Adrenal gland (tissue), 5 donors: ENCODE results near the gene RASSF7.

Experiments
- POLR2A ChIP-seq, 2 donors: fragments of 450-650 bp; IDR thresholded peaks; one replicate each; pipeline ENCODE4 v1.6.1; 2017; ENCODE audit warnings: antibody characterized with exemption in 2 of 2, mild to moderate bottlenecking in 2 of 2, moderate library complexity in 1 of 2
- TF ChIP-seq, protein P1 (sequence below), 6 experiments: fragments of 450-650 bp in 4 of 6; fragments of 200-600 bp in 2 of 6; sonication (generic) in 1 of 6; IDR thresholded peaks; 1 replicate in 5 of 6; 2 replicates in 1 of 6; pipeline versions ENCODE4 v1.5.1 to v1.8.0; 2016 to 2021; ENCODE audit warnings: antibody characterized with exemption in 6 of 6, mild to moderate bottlenecking in 2 of 6, moderate library complexity in 1 of 6
- donor health status: DM: no; HTN: no; CAD: no.

DNA sequence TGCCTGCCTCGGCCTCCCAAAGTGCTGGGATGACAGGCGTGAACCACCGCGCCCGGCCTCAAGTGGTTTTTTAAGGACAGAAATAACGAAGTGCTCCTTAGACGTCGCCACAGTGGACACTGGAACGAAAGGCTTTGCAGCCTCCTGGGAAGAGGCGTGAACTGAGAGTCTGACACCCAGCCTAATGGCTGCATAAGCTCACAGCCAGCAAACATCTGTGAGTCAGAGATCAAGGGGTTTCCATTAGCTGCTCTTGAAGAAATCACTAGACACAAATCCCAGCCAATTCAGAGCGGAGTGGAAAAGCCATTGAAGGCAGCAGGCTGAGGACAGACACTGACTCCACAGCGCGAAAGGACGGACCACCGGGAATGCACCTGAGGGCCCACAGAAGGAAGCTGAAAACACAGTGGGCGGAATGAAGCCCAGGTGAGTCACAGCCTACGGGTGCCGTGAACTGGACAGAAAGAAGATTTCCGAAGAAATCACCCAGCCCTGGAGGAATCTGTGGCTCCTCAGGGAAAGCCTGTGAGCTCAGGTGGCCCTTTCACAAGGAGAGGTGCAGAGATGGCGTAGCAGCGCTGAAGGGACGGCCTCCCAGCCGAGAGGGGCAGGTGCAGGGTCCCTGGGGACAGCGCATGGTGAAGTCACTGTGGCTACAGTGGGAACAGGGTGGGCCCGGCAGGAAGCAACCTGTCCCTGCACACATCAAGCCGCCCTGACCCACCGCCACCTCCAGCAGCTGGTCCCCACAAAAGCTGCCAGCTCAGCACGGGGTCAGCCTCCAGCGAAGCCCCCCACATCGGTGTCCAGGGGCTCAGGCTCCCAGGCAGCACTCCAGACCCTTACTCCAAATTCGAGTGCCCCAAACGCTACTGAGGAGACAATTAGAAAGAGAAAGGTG, 11.8 kb upstream of the RASSF7 start:
- TF ChIP-seq, protein P1, sequence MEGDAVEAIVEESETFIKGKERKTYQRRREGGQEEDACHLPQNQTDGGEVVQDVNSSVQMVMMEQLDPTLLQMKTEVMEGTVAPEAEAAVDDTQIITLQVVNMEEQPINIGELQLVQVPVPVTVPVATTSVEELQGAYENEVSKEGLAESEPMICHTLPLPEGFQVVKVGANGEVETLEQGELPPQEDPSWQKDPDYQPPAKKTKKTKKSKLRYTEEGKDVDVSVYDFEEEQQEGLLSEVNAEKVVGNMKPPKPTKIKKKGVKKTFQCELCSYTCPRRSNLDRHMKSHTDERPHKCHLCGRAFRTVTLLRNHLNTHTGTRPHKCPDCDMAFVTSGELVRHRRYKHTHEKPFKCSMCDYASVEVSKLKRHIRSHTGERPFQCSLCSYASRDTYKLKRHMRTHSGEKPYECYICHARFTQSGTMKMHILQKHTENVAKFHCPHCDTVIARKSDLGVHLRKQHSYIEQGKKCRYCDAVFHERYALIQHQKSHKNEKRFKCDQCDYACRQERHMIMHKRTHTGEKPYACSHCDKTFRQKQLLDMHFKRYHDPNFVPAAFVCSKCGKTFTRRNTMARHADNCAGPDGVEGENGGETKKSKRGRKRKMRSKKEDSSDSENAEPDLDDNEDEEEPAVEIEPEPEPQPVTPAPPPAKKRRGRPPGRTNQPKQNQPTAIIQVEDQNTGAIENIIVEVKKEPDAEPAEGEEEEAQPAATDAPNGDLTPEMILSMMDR (IDR thresholded peaks at IDR 0.05) = no peak
- no peak for TF ChIP-seq POLR2A (IDR thresholded peaks at IDR 0.05)
